Astrocyte (in vitro differentiated cells and primary cell): ENCODE data around the gene FITM1. TPM values are rescaled to one million over a fixed set of nuclear protein-coding genes. Genes with fewer than 3 reads are reported as not detected.

Experiments used
- DNase-seq: peaks from one replicate; pipeline ENCODE4 v3.0.0-alpha.2; 2010; ENCODE audit warnings: low read depth
- FAIRE-seq: peaks from 2 replicates; lab custom pipeline; 2011; peaks lifted over from hg19 to GRCh38; lab: Jason Lieb, UNC
- H2AFZ ChIP-seq: 2 replicates; pipeline ENCODE4 v1.6.0; 2012; ENCODE audit warnings: low read depth, low read length, inconsistent platforms
- H3K27ac ChIP-seq: 2 replicates; pipeline ENCODE4 v1.5.1; 2011; ENCODE audit warnings: low read depth, low read length, inconsistent platforms
- H3K27me3 ChIP-seq: 2 replicates; pipeline ENCODE4 v1.6.0; 2011; ENCODE audit warnings: low read length, inconsistent platforms; ENCODE audit not compliant: insufficient read depth
- H3K36me3 ChIP-seq: 2 replicates; pipeline ENCODE4 v1.5.1; 2011; ENCODE audit warnings: low read length, inconsistent platforms; ENCODE audit not compliant: insufficient read depth
- H3K4me1 ChIP-seq: 2 replicates; pipeline ENCODE4 v1.5.1; 2011; ENCODE audit warnings: low read length, inconsistent platforms; ENCODE audit not compliant: insufficient read depth
- H3K4me2 ChIP-seq: 2 replicates; pipeline ENCODE4 v1.6.0; 2012; ENCODE audit warnings: low read length, inconsistent platforms
- H3K4me3 ChIP-seq: 2 replicates; pipeline ENCODE4 v1.5.1; 2011; ENCODE audit warnings: low read depth, mild to moderate bottlenecking, low read length, inconsistent platforms; ENCODE audit not compliant: insufficient read depth
- H3K79me2 ChIP-seq: 2 replicates; pipeline ENCODE4 v1.6.0; 2012; ENCODE audit warnings: mild to moderate bottlenecking, low read length, inconsistent platforms; ENCODE audit not compliant: insufficient read depth
- H3K9ac ChIP-seq: 2 replicates; pipeline ENCODE4 v1.6.0; 2012; ENCODE audit warnings: mild to moderate bottlenecking, low read length, inconsistent platforms
- H3K9me3 ChIP-seq: 2 replicates; pipeline ENCODE4 v1.5.1; 2012; ENCODE audit warnings: low read depth, mild to moderate bottlenecking, low read length, inconsistent platforms; ENCODE audit not compliant: insufficient read depth
- H4K20me1 ChIP-seq: 2 replicates; pipeline ENCODE4 v1.6.0; 2012; ENCODE audit warnings: low read length, inconsistent platforms; ENCODE audit not compliant: insufficient read depth
- H3K27ac Mint-ChIP-seq: one replicate; pipeline ENCODE4 v1.8.0; 2021; ENCODE audit warnings: mild to moderate bottlenecking, mixed read lengths; ENCODE audit not compliant: unreplicated experiment
- H3K27me3 Mint-ChIP-seq: one replicate; pipeline ENCODE4 v1.8.0; 2021; ENCODE audit warnings: low read depth, mixed read lengths; ENCODE audit not compliant: unreplicated experiment
- H3K36me3 Mint-ChIP-seq: one replicate; pipeline ENCODE4 v1.8.0; 2021; ENCODE audit warnings: low read depth, mixed read lengths; ENCODE audit not compliant: unreplicated experiment
- H3K4me1 Mint-ChIP-seq: one replicate; pipeline ENCODE4 v1.8.0; 2021; ENCODE audit warnings: low read depth, mixed read lengths; ENCODE audit not compliant: unreplicated experiment
- H3K4me3 Mint-ChIP-seq: one replicate; pipeline ENCODE4 v1.8.0; 2021; ENCODE audit warnings: mild to moderate bottlenecking, moderate library complexity, mixed read lengths; ENCODE audit not compliant: unreplicated experiment
- H3K9me3 Mint-ChIP-seq: one replicate; pipeline ENCODE4 v1.8.0; 2021; ENCODE audit warnings: mild to moderate bottlenecking, mixed read lengths; ENCODE audit not compliant: unreplicated experiment
- EZH2 ChIP-seq: IDR thresholded peaks from 2 replicates; pipeline ENCODE4 v1.6.1; 2012; ENCODE audit warnings: mild to moderate bottlenecking, low read length, inconsistent platforms; ENCODE audit not compliant: insufficient read depth
- total RNA-seq: library from RNA; stranded (reverse); gene quantifications from 2 replicates; pipeline ENCODE4 v1.2.1, GENCODE V29; 2021
- TF ChIP-seq, protein P1 (sequence below): IDR thresholded peaks from 2 replicates; pipeline ENCODE4 v1.5.1; 2011; ENCODE audit warnings: low read depth, mild to moderate bottlenecking, inconsistent platforms, low read length, moderate library complexity; ENCODE audit not compliant: insufficient read depth

The FITM1 gene
- total RNA-seq, 1 donor from 2014 or later, result 0.25 TPM

DNA sequence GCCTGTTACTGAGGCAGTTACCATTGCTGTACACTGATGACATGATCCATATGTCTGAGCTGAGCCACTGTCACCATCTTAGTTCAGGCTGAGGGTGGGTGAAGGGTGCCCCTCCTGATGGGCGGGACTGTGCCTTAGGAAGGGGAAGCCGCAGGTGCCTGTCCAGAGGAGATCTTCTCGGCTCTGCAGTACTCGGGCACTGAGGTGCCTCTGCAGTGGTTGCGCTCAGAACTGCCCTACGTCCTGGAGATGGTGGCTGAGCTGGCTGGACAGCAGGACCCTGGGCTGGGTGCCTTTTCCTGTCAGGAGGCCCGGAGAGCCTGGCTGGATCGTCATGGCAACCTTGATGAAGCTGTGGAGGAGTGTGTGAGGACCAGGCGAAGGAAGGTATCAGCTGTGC is 20.5 kb downstream of the FITM1 start:
- H2AFZ ChIP-seq, result no peak overlapping the region
- no peak overlapping the region for H3K4me3 Mint-ChIP-seq
- no peaks in the 10 kb centered on the region for H3K27me3 ChIP-seq
- no peak overlapping the region for H3K27ac Mint-ChIP-seq
- no peak overlapping the region for H3K4me3 ChIP-seq
- peaks cover 9% of the 10 kb centered on the region for H3K4me1 ChIP-seq
- TF ChIP-seq EZH2, result no peak
- TF ChIP-seq, protein P1, sequence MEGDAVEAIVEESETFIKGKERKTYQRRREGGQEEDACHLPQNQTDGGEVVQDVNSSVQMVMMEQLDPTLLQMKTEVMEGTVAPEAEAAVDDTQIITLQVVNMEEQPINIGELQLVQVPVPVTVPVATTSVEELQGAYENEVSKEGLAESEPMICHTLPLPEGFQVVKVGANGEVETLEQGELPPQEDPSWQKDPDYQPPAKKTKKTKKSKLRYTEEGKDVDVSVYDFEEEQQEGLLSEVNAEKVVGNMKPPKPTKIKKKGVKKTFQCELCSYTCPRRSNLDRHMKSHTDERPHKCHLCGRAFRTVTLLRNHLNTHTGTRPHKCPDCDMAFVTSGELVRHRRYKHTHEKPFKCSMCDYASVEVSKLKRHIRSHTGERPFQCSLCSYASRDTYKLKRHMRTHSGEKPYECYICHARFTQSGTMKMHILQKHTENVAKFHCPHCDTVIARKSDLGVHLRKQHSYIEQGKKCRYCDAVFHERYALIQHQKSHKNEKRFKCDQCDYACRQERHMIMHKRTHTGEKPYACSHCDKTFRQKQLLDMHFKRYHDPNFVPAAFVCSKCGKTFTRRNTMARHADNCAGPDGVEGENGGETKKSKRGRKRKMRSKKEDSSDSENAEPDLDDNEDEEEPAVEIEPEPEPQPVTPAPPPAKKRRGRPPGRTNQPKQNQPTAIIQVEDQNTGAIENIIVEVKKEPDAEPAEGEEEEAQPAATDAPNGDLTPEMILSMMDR, result no peak
- no peak for FAIRE-seq
- no peaks in the 10 kb centered on the region for H3K27me3 Mint-ChIP-seq
- peaks cover 10% of the 10 kb centered on the region for H3K36me3 Mint-ChIP-seq
- H3K9ac ChIP-seq, result no peak overlapping the region
- peaks cover 42% of the 10 kb centered on the region for H3K36me3 ChIP-seq
- DNase-seq, result no peak
- no peak overlapping the region for H3K27ac ChIP-seq
- H3K9me3 ChIP-seq, result no peaks in the 10 kb centered on the region
- no peaks in the 10 kb centered on the region for H3K9me3 Mint-ChIP-seq
- H3K79me2 ChIP-seq, result peaks cover 35% of the 10 kb centered on the region
- H4K20me1 ChIP-seq, result peaks cover 36% of the 10 kb centered on the region
- H3K4me1 Mint-ChIP-seq, result peaks cover 6% of the 10 kb centered on the region
- no peak overlapping the region for H3K4me2 ChIP-seq

DNA sequence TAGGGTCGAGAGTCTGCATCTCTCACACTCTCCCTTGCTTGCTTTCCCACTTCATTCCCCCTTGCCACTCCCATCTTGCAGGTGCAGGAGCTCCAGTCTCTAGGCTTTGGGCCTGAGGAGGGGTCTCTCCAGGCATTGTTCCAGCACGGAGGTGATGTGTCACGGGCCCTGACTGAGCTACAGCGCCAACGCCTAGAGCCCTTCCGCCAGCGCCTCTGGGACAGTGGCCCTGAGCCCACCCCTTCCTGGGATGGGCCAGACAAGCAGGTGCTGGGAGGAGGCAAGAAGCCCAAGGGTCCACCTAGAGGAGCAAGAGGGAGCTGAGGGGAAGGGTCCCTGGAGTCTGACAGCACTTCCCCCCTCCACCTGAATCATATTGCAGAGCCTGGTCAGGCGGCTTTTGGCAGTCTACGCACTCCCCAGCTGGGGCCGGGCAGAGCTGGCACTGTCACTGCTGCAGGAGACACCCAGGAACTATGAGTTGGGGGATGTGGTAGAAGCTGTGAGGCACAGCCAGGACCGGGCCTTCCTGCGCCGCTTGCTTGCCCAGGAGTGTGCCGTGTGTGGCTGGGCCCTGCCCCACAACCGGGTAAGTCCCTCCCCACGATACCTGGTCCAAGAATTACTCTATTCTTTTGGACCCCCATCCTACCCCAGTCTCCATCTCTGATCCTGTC is 21.1 kb downstream of the FITM1 start:
- no peak for DNase-seq
- H3K4me1 ChIP-seq, result peaks cover 7% of the 10 kb centered on the region
- no peak for TF ChIP-seq EZH2
- Mint-ChIP-seq H3K9me3 (no peaks in the 10 kb centered on the region), H3K27me3 (no peaks in the 10 kb centered on the region), H3K4me1 (peaks cover 6% of the 10 kb centered on the region), H3K4me3 (no peak overlapping the region), H3K27ac (no peak overlapping the region), H3K36me3 (peaks cover 10% of the 10 kb centered on the region)
- peaks cover 45% of the 10 kb centered on the region for H3K36me3 ChIP-seq
- FAIRE-seq, result no peak
- no peaks in the 10 kb centered on the region for H3K9me3 ChIP-seq
- no peaks in the 10 kb centered on the region for H3K27me3 ChIP-seq
- H3K4me3 ChIP-seq, result no peak overlapping the region
- no peak overlapping the region for H3K4me2 ChIP-seq
- H4K20me1 ChIP-seq, result peaks cover 36% of the 10 kb centered on the region
- H3K79me2 ChIP-seq, result peaks cover 34% of the 10 kb centered on the region
- no peak overlapping the region for H3K9ac ChIP-seq
- no peak overlapping the region for H3K27ac ChIP-seq
- H2AFZ ChIP-seq, result no peak overlapping the region

DNA sequence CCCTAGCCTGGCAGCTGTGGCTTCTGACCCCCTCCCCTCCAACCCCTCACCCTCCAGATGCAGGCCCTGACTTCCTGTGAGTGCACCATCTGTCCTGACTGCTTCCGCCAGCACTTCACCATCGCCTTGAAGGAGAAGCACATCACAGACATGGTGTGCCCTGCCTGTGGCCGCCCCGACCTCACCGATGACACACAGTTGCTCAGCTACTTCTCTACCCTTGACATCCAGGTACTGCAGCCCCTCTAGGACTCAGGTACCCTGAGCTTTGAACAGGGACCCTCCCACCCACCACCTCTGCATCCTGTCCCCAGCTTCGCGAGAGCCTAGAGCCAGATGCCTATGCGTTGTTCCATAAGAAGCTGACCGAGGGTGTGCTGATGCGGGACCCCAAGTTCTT is 24.6 kb downstream of the FITM1 start:
- no peaks in the 10 kb centered on the region for H3K27me3 Mint-ChIP-seq
- Histone ChIP-seq H3K27ac (no peak overlapping the region), H3K36me3 (peaks cover 45% of the 10 kb centered on the region), H3K4me1 (no peaks in the 10 kb centered on the region), H3K4me2 (no peak overlapping the region), H3K27me3 (no peaks in the 10 kb centered on the region), H3K79me2 (peaks cover 6% of the 10 kb centered on the region), H2AFZ (no peak overlapping the region), H3K4me3 (no peak overlapping the region), H3K9ac (no peak overlapping the region), H4K20me1 (peaks cover 17% of the 10 kb centered on the region), H3K9me3 (no peaks in the 10 kb centered on the region)
- H3K4me1 Mint-ChIP-seq, result no peaks in the 10 kb centered on the region
- peak overlapping the region; percentile 43 for H3K27ac Mint-ChIP-seq
- H3K9me3 Mint-ChIP-seq, result no peaks in the 10 kb centered on the region
- FAIRE-seq (no peak), DNase-seq (no peak)
- TF ChIP-seq, protein P1, result no peak
- TF ChIP-seq EZH2, result no peak
- H3K36me3 Mint-ChIP-seq, result peaks cover 23% of the 10 kb centered on the region
- no peak overlapping the region for H3K4me3 Mint-ChIP-seq
